Muscle of leg (tissue), 11 donors: ENCODE measurements around the gene PLA2G2F. TPM values are rescaled to one million over a fixed set of nuclear protein-coding genes. Genes with fewer than 3 reads are reported as not detected.

Experiments used
- DNase-seq: peaks from one replicate; pipeline ENCODE4 v3.0.0; 2013
- H3K27ac ChIP-seq: one replicate; pipeline ENCODE4 v1.5.1; 2013; ENCODE audit warnings: mild to moderate bottlenecking, low read length, control low read depth
- H3K27me3 ChIP-seq: one replicate; pipeline ENCODE4 v1.6.1; 2013; ENCODE audit warnings: low read length; ENCODE audit not compliant: control insufficient read depth, insufficient read depth
- H3K36me3 ChIP-seq: one replicate; pipeline ENCODE4 v1.6.1; 2013; ENCODE audit warnings: low read length; ENCODE audit not compliant: control insufficient read depth, insufficient read depth
- H3K4me1 ChIP-seq: one replicate; pipeline ENCODE4 v1.6.1; 2013; ENCODE audit warnings: low read length; ENCODE audit not compliant: control insufficient read depth, insufficient read depth
- H3K4me3 ChIP-seq: one replicate; pipeline ENCODE4 v1.5.1; 2013; ENCODE audit warnings: low read length, control low read depth
- H3K9me3 ChIP-seq: replicated peaks from 2 replicates; pipeline ENCODE4 v1.6.1; 2013; ENCODE audit warnings: low read depth, low read length; ENCODE audit not compliant: control insufficient read depth
- WGBS: methylation state at CpG from one replicate; pipeline ENCODE4 v1.1.5; 2013; ENCODE audit warnings: missing lambda C conversion rate; ENCODE audit not compliant: insufficient coverage; 5-methylcytosine and 5-hydroxymethylcytosine counted together
- polyA plus RNA-seq, 8 donors: library from polyadenylated mRNA; unstranded; fragments of 120-200 nt; gene quantifications; one replicate each; pipeline versions ENCODE4 v1.2.1 to v1.2.3, GENCODE V29; 2013; ENCODE audit warnings: inconsistent platforms in 1 of 8, low replicate concordance in 1 of 8; ENCODE audit not compliant: insufficient read length in 8 of 8, insufficient read depth in 1 of 8
- total RNA-seq: library from RNA; stranded (reverse); fragments of 120-200 nt; gene quantifications from one replicate; pipeline ENCODE4 v1.2.4, GENCODE V29; 2013

The PLA2G2F gene
- total and polyA plus RNA-seq, 9 donors = not detected

DNA sequence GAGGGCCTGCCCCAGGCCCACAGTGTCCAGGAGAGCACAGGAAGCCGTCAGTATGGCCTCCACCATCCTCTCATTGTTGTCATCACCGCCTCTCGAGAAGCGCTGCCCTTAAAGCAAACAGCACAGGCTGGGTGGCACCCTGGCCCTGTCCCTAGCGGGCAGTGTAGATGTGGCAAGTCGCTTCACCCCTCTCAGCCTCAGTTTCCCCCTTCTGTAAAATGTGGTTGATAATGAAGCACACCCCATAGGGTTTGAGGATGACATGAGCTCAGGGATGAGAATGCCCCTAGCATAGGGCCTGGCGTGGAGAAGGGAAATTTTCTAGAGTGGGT, 13.4 kb downstream of the PLA2G2F start:
- Histone ChIP-seq H3K4me3 (no peak overlapping the region), H3K36me3 (no peaks in the 10 kb centered on the region), H3K27me3 (peaks cover 9% of the 10 kb centered on the region), H3K27ac (no peak overlapping the region), H3K4me1 (peaks cover 15% of the 10 kb centered on the region), H3K9me3 (no peaks in the 10 kb centered on the region)
- WGBS = 35% methylated on average over 5 of the region's 7 CpGs
- no peak for DNase-seq

DNA sequence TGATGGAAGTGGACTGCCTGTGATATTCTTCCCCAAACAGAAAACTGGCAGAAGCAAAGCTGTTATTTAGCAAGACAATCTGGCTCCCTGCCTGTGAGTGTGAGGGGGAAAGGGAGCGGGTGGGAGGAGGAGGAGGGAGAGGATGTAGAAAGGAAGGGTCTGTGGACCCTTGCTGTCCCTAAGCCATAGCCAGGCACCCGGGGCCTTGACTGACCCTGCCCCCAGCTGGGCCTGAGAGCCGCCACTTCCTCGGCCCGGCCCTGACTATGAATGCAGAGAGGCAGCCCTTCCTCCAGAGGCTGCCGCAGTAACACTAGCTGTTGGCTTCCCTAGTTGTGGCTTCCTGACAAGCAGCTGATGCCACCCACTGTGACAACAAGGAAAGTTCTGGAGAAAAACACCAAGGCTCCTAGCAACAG, 13.9 kb downstream of the PLA2G2F start:
- H3K36me3 ChIP-seq = no peaks in the 10 kb centered on the region
- H3K4me3 ChIP-seq = no peak overlapping the region
- peak; percentile 68 for DNase-seq
- peaks cover 15% of the 10 kb centered on the region for H3K4me1 ChIP-seq
- WGBS = 36% methylated on average over 6 of the region's 6 CpGs
- H3K9me3 ChIP-seq = no peaks in the 10 kb centered on the region
- peak overlapping the region; percentile 47 for H3K27ac ChIP-seq
- H3K27me3 ChIP-seq = peaks cover 9% of the 10 kb centered on the region

DNA sequence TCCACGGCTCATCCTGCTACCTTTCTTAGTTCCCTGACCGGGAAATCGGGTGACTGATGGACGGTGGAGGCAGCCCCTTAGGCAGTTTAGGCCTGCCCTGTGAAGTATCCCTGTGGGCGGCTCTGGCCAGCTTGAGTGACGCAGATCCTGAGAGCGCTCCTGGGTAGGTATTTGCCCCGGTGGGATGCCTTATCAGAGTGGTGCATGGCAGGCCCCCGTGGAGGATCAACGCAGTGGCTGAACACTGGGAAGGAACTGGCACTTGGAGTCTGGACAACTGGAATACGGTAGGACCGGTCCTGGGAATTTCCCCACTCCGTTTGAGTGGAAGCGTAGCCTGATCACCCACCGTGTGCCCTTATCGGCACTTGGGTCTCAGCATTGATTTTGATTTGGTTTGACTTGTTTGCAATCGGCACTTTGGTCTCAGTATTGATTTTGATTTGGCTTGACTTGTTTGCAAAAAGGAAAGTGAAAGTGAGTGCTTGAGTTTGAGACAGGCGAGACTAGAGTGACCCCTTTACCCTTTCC, 15.2 kb downstream of the PLA2G2F start:
- DNase-seq = no peak
- Histone ChIP-seq H3K4me3 (no peak overlapping the region), H3K9me3 (peaks cover under 1% of the 10 kb centered on the region), H3K27me3 (peaks cover 5% of the 10 kb centered on the region), H3K36me3 (no peaks in the 10 kb centered on the region), H3K27ac (no peak overlapping the region), H3K4me1 (peaks cover 15% of the 10 kb centered on the region)
- 79% methylated on average over 17 of the region's 18 CpGs for WGBS

DNA sequence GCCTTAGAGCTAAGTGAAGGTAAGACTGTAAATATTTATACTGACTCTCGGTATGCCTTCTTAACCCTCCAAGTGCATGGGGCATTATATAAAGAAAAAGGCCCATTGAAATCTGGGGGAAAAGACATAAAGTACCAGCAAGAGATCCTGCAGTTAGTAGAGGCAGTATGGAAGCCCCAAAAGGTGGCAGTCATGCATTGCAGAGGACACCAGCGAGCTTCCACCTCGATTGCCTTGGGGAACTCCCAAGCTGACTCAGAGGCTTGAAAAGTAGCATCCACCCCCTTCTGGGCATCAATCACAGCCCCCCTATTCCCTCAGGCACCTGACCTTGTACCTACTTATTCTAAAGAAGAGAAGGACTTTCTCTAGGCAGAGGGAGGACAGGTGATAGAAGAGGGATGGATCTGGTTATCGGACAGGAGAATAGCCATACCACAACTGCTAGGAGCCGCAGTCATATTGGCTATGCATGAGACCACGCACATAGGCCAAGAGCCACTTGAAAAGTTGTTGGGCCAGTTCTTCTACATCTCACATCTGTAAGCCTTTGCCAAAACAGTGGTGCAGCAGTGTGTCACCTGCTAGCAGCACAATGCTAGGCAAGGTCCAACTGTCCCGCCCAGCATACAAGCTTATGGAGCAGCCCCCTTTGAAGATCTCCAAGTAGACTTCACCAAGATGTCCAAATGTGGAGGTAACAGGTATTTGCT, 19.4 kb downstream of the PLA2G2F start:
- H3K9me3 ChIP-seq = peaks cover 27% of the 10 kb centered on the region
- no peak for DNase-seq
- H3K27me3 ChIP-seq = peaks cover 2% of the 10 kb centered on the region
- WGBS = 97% methylated on average over 3 of the region's 7 CpGs
- H3K36me3 ChIP-seq = no peaks in the 10 kb centered on the region
- H3K27ac ChIP-seq = no peak overlapping the region
- no peaks in the 10 kb centered on the region for H3K4me1 ChIP-seq
- H3K4me3 ChIP-seq = no peak overlapping the region

DNA sequence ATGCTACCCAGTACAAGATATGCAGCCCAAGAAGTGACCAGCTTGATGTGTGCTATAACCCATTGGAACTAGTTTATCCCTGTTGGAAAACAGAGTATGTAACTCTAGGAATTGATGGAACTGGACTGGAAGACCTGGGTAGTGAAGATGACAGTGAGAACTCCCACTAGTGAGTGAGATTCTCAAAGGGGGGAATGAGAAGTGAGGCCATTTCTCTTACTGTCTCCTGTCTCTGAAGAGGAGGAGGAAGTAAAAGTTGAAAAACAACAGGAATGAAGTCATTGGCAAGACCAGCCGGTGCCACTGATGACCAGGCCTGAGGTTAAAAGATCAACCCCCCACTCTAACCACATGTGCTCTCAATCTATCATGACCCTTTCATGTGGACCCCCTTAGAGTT, 20.9 kb downstream of the PLA2G2F start:
- peaks cover 27% of the 10 kb centered on the region for H3K9me3 ChIP-seq

DNA sequence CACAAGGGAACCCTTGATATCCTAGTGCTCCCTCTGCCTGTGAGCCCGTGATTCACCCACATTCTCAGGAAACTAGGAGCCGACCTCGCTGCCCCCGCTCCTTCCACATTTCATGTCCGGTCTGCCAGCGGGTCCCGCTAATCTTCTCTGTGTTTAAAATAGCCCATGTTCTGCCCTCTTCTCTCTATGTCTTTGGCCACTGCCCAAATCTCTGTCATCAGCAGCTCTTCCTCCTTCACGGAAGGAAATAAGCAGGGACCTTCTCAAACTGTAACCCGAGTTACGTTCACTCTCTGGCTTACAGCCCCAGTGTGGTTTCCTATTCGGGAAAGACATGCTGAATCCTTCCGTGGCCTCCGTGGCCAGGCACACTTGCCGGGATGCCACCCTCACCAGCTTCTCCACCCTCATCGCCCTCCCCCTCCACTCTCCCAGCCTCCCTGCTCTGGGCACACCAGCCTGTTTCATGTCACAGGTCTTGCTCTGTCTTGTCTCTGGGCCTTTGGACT, 25.6 kb downstream of the PLA2G2F start:
- H3K27me3 ChIP-seq = peaks cover 9% of the 10 kb centered on the region
- no peaks in the 10 kb centered on the region for H3K36me3 ChIP-seq
- no peak overlapping the region for H3K4me3 ChIP-seq
- H3K9me3 ChIP-seq = peaks cover 23% of the 10 kb centered on the region
- no peaks in the 10 kb centered on the region for H3K4me1 ChIP-seq
- peak; percentile 81 for DNase-seq
- WGBS = 55% methylated on average over 15 of the region's 15 CpGs
- no peak overlapping the region for H3K27ac ChIP-seq

More for the DNA sequence above, 20.9 kb downstream of the PLA2G2F start:
- Histone ChIP-seq H3K36me3 (no peaks in the 10 kb centered on the region), H3K27me3 (peaks cover 2% of the 10 kb centered on the region), H3K4me1 (no peaks in the 10 kb centered on the region), H3K4me3 (no peak overlapping the region), H3K27ac (no peak overlapping the region)
- no peak for DNase-seq
- 80% methylated on average over 1 of the region's 1 CpG for WGBS

DNA sequence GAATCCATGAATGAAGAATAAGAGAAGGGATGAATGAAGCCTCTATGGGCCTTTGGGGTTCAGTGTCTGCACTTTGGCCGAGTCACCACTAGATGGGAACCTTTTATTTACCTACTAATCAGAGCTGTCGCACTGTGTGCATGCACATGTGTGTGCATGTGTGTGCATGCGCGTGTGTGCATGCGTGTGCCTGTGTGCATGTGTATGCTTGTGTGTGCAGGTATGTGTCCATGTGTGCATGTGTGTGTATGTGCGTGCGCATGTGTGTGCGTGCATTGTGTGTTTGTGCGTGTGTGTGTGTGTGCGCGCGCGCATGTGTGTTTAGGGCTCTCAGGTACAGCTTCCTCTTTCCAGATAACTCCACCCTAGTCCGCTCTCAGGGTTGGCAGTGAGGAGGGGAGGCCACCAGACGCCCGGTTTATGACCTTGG, 26.4 kb downstream of the PLA2G2F start:
- Histone ChIP-seq H3K9me3 (peaks cover 15% of the 10 kb centered on the region), H3K36me3 (no peaks in the 10 kb centered on the region), H3K4me1 (no peaks in the 10 kb centered on the region), H3K4me3 (no peak overlapping the region), H3K27me3 (peaks cover 9% of the 10 kb centered on the region), H3K27ac (no peak overlapping the region)
- WGBS = 94% methylated on average over 4 of the region's 16 CpGs
- no peak for DNase-seq

DNA sequence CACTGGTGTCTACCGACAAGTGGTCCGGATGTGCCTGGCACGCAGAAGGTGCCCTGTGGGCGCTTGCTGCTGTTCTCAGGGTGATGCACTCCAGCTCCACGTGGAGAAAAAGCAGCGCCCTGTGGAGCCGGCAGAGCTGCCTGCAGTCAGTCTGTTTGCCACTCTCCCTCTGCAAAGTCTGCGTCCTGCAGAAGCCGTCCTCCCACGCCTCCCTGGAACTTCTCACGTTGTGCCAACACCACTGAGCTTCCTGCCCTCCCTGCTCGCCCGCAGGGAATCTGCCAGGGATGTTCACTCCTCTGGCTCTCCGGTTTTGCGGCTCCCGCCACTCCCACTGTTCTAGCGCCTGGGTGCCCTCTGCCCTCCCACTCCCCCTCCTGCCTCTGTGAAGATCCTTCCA, 26.9 kb downstream of the PLA2G2F start:
- Histone ChIP-seq H3K36me3 (no peaks in the 10 kb centered on the region), H3K4me1 (no peaks in the 10 kb centered on the region), H3K27me3 (peaks cover 9% of the 10 kb centered on the region), H3K9me3 (peaks cover 10% of the 10 kb centered on the region), H3K27ac (no peak overlapping the region), H3K4me3 (no peak overlapping the region)
- WGBS = 64% methylated on average over 17 of the region's 17 CpGs
- DNase-seq = no peak

DNA sequence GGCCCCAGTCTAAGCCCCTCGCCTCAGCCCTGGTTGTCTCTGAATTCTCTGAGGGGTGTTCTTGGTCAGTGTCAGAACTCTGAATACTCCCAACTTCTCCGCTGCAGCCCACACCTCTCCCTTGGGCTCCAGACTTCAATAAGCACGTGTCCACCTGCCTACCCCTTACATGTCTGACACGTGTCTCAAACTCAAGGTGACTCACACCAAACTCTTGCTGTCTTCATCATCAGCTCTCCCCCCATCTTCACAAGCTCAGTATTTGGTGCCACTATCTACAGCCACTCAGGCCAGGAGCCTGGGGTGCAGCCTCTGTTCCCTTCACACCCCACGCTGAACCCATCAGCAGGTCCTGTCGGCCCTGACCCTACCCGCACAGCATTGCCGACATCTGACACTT, 28.0 kb downstream of the PLA2G2F start:
- H3K9me3 ChIP-seq = peaks cover 2% of the 10 kb centered on the region
- no peak for DNase-seq
- H3K4me3 ChIP-seq = no peak overlapping the region
- H3K27ac ChIP-seq = no peak overlapping the region
- H3K36me3 ChIP-seq = no peaks in the 10 kb centered on the region
- 71% methylated on average over 7 of the region's 8 CpGs for WGBS
- H3K4me1 ChIP-seq = no peaks in the 10 kb centered on the region
- peaks cover 7% of the 10 kb centered on the region for H3K27me3 ChIP-seq

DNA sequence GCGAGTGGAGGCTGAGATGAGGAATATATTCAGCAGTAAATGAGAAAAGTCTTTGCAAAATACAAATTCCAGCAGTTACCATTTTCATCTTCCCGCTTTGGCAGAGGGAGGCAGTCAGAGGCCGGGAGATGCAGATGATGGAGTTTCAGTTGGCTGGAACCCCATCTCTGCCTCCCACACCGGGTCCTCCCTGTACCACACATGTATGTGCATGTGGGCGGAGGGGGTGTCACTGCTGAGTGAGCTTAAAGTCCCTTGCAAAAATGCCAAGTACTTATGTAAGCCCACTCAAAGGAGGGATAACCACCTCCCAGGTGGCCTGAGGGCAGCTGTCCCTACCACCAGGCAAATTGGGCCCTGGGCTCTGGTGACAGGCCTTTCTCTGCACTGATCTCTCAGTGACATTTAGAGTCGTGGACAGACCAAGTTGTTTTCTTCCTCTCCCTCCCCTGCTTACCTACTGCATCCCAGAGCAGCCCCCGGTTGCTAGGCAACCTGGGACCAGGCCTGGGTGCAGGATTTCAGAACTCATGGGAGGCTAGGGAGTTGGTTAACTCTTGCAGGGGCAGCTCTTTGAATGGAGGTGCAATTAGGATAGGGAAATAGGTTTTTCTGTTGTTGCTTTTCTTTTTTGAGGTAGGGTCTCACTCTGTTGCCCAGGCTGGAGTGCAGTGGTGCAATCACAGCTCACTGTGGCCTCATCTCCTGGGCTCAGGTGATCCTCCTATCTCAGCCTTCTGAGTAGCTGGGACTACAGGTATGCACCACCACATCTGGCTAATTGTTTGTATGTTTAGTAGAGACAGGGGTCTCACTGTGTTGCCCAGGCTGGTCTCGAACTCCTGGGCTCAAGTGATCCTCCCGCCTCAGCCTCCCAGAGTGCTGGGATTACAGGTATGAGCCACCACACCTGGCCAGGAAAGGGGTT, 29.7 kb downstream of the PLA2G2F start:
- WGBS = 77% methylated on average over 2 of the region's 9 CpGs
- Histone ChIP-seq H3K4me3 (no peak overlapping the region), H3K4me1 (no peaks in the 10 kb centered on the region), H3K27me3 (peaks cover 7% of the 10 kb centered on the region), H3K9me3 (no peaks in the 10 kb centered on the region), H3K27ac (no peak overlapping the region), H3K36me3 (no peaks in the 10 kb centered on the region)
- no peak for DNase-seq
